Retina (tissue), 1 donor: ENCODE data around the gene MBNL1.
"Not testable (repeated sequence)": the region's sequence is repeated elsewhere in the genome, so short reads cannot be mapped to it uniquely, and the experiment has no call there.

Source experiments
- DNase-seq: peaks from one replicate; pipeline ENCODE4 v3.0.0-alpha.2; 2016

Gene MBNL1

GRCh38 chr3:152355744-152356665 is 87.3 kb downstream of the MBNL1 start:
- no peak for DNase-seq

- DNase-seq, result no peak
These were observed 88.1 kb downstream of the MBNL1 start for GRCh38 chr3:152356870-152357276.

- no peak for DNase-seq
These were observed 88.9 kb downstream of the MBNL1 start for GRCh38 chr3:152357587-152357986.

GRCh38 chr3:152359385-152360248 is 90.9 kb downstream of the MBNL1 start:
- DNase-seq, result no peak

GRCh38 chr3:152360302-152360701 is 91.6 kb downstream of the MBNL1 start:
- DNase-seq, result no peak

GRCh38 chr3:152360966-152361365 is 92.2 kb downstream of the MBNL1 start:
- DNase-seq, result no peak

GRCh38 chr3:152362086-152362485 is 93.4 kb downstream of the MBNL1 start:
- no peak for DNase-seq

- no peak for DNase-seq
These were observed 95.5 kb downstream of the MBNL1 start for GRCh38 chr3:152364237-152364636.

GRCh38 chr3:152365126-152365525 is 96.4 kb downstream of the MBNL1 start:
- no peak for DNase-seq

GRCh38 chr3:152365766-152366593 is 97.3 kb downstream of the MBNL1 start:
- no peak for DNase-seq

GRCh38 chr3:152367192-152367591 is 98.5 kb downstream of the MBNL1 start:
- not testable (repeated sequence) for DNase-seq

GRCh38 chr3:152372633-152373032 is 103.9 kb downstream of the MBNL1 start:
- not testable (repeated sequence) for DNase-seq

GRCh38 chr3:152373379-152373778 is 104.7 kb downstream of the MBNL1 start:
- DNase-seq, result no peak

GRCh38 chr3:152374262-152374990 is 105.7 kb downstream of the MBNL1 start:
- no peak for DNase-seq

- no peak for DNase-seq
These were observed 106.8 kb downstream of the MBNL1 start for GRCh38 chr3:152375546-152375945.

GRCh38 chr3:152376351-152377183 is 107.8 kb downstream of the MBNL1 start:
- no peak for DNase-seq

GRCh38 chr3:152377184-152377570 is 108.4 kb downstream of the MBNL1 start:
- no peak for DNase-seq

- DNase-seq, result no peak
These were observed 110.8 kb downstream of the MBNL1 start for GRCh38 chr3:152379415-152380042.

- DNase-seq, result no peak
These were observed 111.3 kb downstream of the MBNL1 start for GRCh38 chr3:152380043-152380442.

- DNase-seq, result no peak
These were observed 113.2 kb downstream of the MBNL1 start for GRCh38 chr3:152381881-152382295.
